GM19238 (cell line): Measurements from ENCODE around the gene ADGRV1.

ENCODE experiments used
- DNase-seq: peaks from one replicate; pipeline ENCODE4 v3.0.0; 2011; ENCODE audit warnings: low spot score; ENCODE audit not compliant: insufficient read length

ADGRV1 gene

DNA sequence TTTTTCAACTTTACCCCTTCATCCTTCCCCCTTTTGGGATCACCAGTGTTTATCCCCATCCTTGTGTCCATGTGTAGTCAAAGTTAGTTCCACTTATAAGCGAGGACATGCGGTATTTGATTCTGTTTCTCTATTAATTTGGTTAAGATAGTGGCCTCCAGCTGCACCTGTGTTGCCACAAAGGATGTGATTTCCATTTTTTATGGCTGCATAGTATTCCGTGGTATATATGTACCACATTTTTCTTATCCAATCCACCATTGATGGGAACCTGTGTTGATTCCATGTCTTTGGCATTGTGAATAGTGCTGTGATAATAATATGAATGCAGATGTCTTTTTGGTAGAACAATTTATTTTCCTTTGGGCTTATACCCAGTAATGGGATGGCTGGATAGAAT is 572.2 kb downstream of the ADGRV1 start:
- no peak for DNase-seq

DNA sequence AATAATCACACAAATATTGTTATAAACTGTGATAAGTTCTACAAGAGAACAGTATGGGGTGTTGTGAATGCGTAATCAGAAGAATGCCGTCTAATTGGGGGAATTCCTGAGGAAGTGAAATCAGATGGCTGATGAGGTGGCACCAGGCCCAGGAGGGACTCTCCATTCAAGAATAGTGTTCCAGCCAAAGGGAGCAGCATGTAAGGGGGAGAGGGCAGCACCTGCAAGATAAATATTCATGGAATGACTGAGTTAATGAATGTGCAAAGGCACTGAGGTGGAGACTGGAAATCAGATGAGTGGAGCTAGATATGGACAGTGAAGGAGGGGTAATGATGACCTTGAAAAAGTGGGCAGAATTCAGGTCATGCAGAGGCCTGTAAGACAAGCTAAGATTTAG is 574.0 kb downstream of the ADGRV1 start:
- no peak for DNase-seq

DNA sequence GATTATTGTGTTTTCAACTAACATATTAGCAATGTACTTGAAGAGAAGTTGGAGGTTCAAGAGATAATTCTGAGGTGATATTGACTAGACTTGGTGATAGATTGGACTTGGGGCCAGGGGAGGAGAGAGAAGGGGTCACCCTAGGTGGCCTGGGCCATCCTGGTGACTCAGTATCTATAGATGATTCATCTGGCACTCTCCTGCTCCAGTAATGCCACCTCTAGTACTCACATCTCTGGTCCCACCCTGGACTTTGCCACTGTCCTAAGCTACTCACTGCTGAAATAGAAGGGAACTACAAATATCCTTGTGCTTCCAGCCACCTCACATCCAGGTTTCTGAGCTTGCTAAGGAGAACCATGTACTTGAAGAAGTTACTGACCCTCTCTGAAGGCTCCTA is 574.6 kb downstream of the ADGRV1 start:
- DNase-seq = no peak

DNA sequence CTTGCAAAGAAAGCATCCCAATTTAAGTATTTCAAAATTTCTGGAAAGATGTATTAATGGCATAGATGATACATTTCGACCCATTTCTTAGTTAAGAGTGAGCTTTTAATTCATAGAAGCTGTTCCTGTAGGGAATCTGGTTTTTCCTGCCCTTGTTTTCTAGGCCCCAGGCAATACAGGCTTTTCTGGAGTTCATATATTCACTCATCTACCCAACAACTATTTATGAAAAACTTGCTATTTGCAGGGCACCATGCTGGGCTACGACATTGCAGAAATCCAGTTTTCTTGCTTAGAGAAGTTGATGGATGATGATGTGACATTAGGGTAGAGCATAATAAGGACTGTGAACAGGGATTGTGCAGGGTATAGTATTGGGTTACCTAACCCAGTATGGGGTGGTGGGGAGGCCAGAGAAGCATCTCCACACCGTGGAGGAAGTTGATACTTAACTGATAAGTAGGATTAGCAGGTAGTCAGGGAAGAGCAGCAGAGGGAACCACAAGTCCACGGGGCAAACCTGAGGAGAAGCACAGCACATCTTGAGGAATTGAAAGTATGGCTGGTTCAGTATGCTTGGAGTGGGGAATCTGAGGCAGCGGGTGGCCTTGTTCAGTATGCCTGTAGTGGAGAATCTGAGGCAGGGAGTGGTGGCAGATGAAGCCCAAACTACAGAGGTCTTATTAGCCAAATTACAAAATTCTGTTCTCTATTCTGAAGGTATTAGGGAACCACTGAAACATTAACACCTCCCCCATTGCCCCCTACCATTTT is 577.1 kb downstream of the ADGRV1 start:
- no peak for DNase-seq

DNA sequence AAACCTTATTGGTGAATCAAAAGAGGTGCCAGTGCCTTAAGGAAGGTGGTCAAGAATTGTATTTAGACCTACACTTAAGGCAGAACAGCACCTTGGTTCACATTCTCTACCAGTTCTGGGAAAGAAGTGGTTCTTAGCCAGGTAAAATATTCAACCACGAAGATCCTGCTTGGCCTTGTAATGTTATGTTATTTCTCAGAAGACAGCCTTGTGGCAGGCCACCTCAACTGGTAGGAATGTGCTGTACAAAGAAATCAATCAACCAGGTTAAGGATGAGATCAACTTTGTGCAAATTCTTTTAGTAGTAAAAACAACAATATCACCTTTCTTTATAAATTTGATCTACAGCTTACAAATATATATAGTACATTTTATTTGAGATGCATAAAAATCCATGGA is 577.7 kb downstream of the ADGRV1 start:
- DNase-seq = no peak

DNA sequence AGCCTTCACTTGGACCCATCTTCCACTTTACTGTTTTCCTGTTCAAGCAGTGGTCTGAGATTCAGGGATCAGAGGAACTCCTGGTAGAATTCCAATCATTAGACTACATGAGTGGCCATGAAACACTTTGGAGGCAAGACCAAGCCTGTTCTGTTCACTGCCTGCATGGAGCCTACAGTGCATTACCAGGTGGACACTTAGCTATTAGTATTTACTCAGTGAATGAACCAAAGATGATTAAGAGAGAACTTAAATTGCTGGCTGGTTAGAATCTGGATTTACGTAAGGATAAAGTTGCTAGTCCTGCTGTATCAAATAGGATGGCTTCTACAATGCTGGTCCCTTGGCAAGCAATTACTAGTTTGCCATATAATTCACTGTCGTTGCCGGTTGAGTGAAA is 579.0 kb downstream of the ADGRV1 start:
- no peak for DNase-seq

DNA sequence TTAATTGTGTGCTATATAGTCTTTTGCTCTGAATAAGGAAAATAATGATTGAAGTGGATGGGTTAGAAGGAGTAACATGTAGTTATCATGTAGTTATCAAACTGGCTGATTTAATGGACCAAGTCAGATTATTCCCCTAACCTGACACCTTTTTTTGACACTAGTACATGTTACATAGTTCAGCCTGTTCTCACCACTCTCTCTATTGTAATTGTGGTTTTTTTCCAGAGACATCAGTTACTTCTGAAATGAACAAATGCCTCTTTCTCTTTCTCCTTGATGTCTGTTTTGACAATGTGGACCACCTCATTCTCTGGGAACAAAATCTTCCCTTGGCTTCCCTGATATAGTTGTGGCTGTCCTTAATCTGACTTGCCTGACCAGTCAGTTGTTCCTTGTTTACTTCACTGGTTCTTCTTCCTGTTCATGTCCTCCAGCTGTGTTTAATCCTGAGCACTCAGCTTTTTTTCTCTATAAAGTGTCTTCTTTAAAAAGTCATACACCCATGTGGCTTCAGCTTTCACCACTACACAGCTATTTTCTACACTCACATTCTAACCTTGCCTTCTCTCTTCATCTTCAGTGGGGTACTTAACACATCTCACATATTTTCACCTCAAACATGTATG is 581.1 kb downstream of the ADGRV1 start:
- DNase-seq = no peak

DNA sequence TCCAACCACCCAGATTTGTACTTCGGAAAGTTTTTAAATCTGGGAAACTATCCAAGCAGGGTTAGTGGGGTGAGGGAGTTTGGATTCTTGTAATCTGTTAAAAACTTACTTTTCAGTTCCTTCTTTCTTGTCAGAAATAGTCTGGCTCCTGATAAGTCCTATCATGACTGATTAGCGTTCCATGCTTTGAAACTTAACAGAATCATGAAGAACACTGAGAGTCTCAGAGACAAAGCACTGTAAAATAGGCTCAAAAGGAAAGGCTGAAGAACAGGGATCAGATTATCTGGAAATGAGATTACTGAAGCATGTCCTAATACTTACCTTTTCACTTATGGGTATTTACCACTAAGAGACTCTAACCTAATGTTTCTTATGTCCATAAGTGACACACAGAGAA is 582.1 kb downstream of the ADGRV1 start:
- no peak for DNase-seq

DNA sequence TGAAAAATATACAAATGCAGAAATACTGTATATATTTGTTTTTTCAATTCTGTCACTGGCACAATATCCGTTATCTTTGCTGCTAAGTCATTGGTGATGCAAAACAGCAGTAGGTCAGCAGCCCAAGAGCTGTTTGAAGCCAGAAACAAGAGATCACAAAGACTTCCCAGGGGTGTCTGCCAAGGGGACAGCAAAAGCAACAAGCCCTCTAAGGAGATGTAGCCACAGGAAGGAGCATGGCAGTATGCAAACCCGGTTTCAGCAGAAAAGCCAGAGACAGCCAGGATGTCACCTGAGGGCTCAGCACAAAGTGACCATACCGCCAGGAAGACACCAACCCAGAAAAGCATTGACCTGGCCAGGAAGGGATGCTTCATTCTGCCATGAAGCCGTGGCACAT is 583.0 kb downstream of the ADGRV1 start:
- no peak for DNase-seq

DNA sequence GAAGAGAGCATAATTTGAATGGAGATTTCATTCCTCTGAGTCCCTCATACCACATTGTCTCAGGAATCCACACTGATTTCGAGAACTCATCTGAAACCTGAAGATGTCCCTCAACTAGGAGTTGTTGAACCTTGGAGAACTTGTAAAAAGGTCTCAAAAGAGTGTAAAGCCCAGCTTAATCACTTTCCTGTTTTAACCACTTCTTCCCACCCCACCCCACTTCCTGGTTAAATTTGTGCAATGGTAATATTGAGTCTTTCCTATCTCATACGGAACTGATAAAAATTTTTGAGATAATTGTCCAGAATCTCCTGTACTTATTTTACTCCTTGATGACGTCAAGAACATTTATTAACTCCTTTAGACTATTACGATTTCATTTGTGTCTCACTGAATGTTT is 583.8 kb downstream of the ADGRV1 start:
- DNase-seq = no peak

DNA sequence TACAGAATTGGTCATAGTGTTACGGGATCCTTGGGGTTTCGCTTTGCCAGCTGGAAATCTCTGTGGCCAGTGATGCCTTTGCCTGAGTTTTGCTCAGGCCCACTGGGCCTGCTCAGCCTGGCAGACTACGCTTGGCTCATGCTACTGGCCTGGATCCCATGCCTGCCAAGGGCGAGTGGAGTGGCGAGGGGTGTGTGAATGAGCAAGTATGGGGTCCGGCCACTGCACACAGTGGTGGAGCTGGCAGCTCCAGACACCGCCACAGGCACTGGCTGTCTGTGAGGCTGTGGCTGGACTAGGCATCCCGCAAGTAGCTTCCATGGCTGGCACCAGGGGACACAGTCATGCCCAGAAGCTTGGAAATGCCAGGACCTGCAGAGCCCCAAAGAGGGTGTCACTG is 584.2 kb downstream of the ADGRV1 start:
- DNase-seq = no peak

DNA sequence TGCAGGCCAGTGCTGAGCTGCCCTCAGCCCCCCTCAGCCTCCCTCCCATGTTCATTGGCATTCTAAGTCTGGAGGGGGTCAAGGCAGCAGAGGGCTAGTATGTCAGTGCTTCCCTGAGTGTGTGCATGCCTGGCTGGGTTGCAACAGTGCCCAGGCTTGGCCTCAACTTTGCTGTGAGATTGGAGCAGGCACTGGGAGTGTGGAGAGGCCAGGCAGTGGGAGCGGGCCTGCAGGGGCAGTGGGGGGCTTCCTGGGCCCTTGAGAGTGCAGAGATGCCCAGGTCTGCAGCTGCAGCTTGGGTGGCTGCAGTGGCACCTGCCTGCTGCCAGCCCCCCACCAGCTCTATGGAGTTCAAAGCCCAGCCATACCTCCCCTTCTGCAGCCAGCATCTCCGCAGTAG is 585.2 kb downstream of the ADGRV1 start:
- DNase-seq = no peak

DNA sequence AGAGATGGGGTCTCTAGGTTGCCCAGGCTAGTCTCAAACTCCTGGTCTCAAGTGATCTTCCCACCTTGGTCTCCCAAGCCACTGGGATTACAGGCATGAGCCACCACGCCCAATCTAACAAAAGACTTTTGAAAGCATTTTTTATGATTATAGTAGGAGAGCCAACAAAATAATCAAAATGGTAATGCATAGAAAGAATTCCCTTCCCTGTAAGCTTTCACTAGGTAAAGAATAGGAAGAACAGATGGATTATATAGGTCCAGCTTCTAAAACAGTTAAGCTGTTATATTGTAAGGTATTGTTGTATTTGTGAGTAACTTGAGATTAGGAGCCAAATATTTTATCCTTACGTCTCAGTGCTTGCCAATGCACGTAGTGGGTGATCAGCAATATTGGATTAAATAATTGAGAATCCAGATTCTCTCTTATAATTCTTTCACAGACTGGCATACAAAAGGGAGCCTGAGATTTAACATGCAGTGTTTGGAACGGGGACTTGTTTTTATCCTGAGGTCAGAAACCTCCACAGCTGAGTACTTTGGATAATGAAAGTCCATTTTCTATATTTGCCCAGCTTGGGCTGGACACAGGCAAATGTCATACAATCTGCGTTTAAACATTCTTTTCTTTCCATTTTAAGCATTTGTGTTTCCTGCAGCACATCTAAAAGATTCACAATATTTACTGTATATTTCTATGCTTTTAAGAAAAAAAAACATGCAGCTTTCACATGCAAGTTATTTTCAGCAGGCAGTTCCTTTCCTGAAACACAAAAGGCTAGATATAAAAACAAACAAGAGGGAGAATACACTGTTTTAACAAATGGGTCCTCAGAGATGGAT is 586.1 kb downstream of the ADGRV1 start:
- DNase-seq = no peak

DNA sequence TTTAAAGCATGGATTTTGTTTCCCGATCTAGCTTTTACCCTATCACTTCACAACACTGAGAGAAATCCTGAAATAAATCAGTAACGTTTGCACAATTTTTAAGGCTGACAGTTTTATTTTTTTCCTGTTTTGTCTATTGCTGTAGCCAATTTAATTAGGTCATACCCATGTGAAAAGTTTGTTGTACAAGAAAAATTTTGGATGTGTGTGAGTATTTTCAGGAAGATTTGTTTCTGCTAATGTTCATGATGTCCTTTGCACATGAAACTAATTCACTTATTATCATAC is 586.7 kb downstream of the ADGRV1 start:
- no peak for DNase-seq

DNA sequence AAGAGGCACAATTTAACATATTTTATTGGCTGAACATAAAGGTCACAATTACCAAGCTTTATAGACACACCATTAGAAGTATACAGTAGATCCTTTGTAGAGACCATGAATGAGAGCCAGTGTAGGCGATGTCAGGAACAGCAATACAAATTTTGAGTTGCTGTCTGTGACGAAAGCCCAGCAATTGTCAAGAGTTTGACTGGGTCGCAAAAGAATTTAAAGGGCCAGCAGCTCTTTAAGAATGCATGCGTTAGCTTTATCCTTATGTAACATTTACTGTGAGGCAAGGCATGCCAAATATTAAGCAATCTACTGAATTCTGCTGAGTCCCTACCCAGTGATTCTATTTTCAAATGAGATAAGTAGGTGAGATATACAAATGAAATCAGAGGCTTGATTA is 587.6 kb downstream of the ADGRV1 start:
- no peak for DNase-seq

DNA sequence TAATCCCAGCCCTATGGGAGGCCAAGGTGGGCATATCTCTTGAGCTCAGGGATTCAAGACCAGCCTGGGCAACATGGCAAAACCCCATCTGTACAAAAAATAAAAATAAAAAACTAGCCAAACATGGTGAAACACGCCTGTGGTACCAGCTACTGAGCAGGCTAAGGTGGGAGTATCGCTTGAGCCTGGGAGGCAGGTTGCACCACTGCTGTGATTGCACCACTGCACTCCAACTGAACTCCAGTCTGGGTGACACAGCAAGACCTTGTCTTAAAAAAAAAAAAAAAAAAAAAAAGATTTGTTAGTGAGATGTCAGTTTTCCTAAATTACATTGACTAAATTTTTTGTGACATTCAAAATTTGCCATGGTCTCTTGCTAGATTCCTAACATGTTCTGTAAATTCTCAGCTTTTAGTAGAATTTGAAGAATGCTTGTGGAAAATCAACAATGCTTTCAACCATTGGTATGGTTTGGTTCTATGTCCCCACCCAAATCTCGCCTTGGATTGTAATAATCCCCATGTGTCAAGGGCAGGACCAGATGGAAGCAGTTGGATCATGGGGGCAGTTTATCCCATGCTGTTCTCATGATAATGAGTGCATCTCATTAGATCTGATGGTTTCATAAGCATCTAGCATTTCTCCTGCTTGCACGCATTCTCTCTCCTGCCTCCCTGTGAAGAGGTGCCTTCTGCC is 588.5 kb downstream of the ADGRV1 start:
- DNase-seq = no peak

DNA sequence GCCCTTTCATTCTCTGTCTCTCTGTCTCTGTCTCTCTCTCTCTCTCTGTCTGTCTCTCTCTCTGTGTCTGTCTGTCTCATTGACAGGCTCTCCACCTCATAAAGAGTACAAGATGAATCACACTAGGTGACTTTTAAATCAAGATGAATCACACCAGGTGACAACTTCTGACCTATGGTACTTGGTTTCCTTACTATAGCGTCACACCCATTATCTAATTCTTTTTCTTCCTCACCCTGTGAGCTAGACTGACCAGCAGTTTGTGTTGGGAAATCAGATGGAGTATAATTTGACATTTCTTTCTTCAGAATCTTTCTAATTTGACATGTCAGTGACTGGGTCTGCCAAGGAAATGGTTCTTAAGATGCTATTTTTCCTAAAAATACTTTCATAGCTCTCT is 591.6 kb downstream of the ADGRV1 start:
- DNase-seq = no peak

DNA sequence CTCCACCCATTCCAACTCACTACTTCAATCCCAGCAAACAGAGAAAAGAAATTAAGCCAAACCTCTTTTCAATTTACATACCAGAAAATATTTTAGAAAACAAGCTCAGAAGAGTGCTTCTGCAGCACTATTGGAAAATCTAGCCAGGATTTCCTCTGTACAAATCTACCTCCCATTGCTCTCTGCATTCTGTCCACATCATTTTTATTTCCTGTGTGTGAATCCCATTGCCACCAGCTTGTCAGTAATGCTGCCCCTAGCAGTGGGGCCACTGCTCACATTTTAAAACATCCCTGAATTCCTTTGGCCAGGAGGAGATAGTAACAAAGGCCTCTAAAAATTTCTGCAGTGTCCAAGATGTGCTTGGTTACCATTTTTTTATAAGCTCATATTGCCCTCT is 592.0 kb downstream of the ADGRV1 start:
- DNase-seq = no peak

DNA sequence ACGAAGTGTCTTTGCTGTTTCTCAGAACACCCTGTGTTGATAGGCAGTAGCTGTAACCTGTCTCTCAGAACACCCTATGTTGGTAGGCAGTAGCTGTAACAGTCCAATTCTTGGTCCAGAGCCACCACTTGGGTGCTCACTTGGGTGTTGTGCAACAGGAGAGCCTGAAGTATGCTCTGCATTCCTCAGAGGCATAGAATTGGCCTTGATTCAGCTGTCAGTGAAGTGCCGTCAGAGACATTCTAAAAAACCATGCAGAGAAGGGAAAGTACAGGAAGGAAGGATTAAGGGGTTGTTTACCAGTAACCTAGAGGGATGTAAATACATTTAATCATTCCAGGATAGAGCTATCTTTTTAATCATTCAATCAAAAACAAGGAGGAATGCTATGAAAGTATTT is 593.4 kb downstream of the ADGRV1 start:
- no peak for DNase-seq

DNA sequence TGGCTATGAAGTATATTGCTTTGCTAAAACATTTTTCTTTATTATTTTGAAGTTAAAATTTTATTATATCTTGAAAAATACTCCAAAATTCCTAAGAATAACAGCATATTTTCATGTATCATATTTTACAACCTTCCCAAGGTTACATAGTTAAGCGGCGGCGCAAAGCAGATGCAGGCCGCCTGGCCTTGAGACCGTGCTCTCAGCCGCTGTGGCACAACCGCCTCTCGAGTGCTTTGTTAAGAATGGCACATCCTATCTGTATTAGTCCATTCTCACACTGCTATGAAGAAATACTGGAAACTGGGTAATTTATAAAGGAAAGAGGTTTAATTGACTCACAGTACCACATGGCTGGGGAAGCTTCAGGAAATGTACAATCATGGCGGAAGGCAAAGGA is 595.7 kb downstream of the ADGRV1 start:
- DNase-seq = no peak

DNA sequence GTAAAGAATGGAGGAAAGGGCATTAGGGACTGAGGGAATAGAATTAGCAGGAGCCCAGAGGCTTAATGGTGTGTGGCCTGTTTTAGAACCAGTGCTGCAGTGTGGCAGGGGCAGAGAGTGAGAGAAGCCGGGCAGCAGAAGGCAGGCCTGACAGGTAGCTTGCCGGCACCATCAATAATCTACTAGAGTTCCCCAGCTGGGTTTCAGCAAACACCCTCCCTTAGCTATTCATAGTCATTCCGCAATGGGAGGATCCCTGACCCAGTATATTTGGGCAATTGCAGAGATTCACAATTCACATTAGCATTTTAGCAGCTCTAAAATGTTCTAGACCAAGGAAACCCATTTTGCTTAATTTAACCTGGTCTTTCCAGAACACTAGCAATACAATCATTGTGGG is 596.7 kb downstream of the ADGRV1 start:
- DNase-seq = no peak

DNA sequence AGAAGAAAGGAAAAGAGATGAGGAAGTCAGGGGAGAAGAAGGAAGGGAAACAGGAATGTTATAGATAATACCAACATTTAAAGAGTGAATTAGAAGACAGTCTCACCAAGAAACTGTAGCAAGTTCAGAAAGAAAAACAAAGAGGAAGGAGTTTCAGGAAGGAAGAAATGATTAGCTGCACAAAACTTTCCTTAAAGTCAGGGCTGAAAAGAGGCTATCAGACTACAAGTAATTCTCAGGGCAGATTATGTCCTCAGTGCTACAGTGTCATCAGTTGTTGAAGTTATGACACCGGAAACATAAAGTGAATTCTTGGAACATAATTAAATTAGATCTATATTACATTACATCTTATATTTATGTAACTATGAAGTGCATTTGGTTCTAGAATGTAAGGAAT is 597.6 kb downstream of the ADGRV1 start:
- no peak for DNase-seq
